DND-41 (cell line): Measurements from ENCODE around the gene GALNT12.

Experiments
- ATAC-seq: fragments of 200-7000 bp; cut with Tn5 transposase; 3 replicates; pipeline ENCODE4 v1.9.1; 2021; ENCODE audit warnings: low read depth; ENCODE audit not compliant: insufficient read depth
- DNase-seq: peaks from one replicate; pipeline ENCODE4 v3.0.0-alpha.2; 2020
- H2AFZ ChIP-seq: 2 replicates; pipeline ENCODE4 v1.6.0; 2012; ENCODE audit warnings: low read depth, low read length
- H3K27ac ChIP-seq: 2 replicates; pipeline ENCODE4 v1.5.1; 2012; ENCODE audit warnings: low read length, inconsistent platforms
- H3K27me3 ChIP-seq: fragments of 200-600 bp; sonication (generic); 2 replicates; pipeline ENCODE4 v1.6.0; 2012; ENCODE audit warnings: low read length, mild to moderate bottlenecking, inconsistent platforms; ENCODE audit not compliant: insufficient read depth, poor library complexity
- H3K36me3 ChIP-seq: 2 replicates; pipeline ENCODE4 v1.5.1; 2012; ENCODE audit warnings: low read length, inconsistent platforms; ENCODE audit not compliant: insufficient read depth
- H3K4me1 ChIP-seq: 2 replicates; pipeline ENCODE4 v1.5.1; 2012; ENCODE audit warnings: mild to moderate bottlenecking, low read length; ENCODE audit not compliant: insufficient read depth
- H3K4me2 ChIP-seq: 2 replicates; pipeline ENCODE4 v1.6.0; 2012; ENCODE audit warnings: mild to moderate bottlenecking, moderate library complexity, low read length, inconsistent platforms; ENCODE audit not compliant: insufficient read depth
- H3K4me3 ChIP-seq, 2 experiments: fragments of 200-600 bp in 1 of 2; shearing (Covaris generic) in 1 of 2; 2 replicates each; pipeline ENCODE4 v1.5.1; 2012 to 2016; ENCODE audit warnings: inconsistent platforms in 2 of 2, low read length in 2 of 2, mild to moderate bottlenecking in 2 of 2, low read depth in 1 of 2, moderate library complexity in 1 of 2
- H3K79me2 ChIP-seq: 2 replicates; pipeline ENCODE4 v1.6.0; 2012; ENCODE audit warnings: low read length, inconsistent platforms; ENCODE audit not compliant: insufficient read depth
- H3K9ac ChIP-seq: 2 replicates; pipeline ENCODE4 v1.6.0; 2012; ENCODE audit warnings: low read depth, mild to moderate bottlenecking, inconsistent platforms, low read length, moderate library complexity
- H3K9me3 ChIP-seq: 2 replicates; pipeline ENCODE4 v1.5.1; 2012; ENCODE audit warnings: low read length, moderate library complexity, mild to moderate bottlenecking, inconsistent platforms; ENCODE audit not compliant: insufficient read depth, severe bottlenecking
- H4K20me1 ChIP-seq: 2 replicates; pipeline ENCODE4 v1.6.0; 2012; ENCODE audit warnings: low read length; ENCODE audit not compliant: insufficient read depth
- EZH2 ChIP-seq: IDR thresholded peaks from 3 replicates; pipeline ENCODE4 v1.6.1; 2012; ENCODE audit warnings: borderline replicate concordance, low read depth, mild to moderate bottlenecking, moderate library complexity, low read length, inconsistent platforms; ENCODE audit not compliant: severe bottlenecking
- TF ChIP-seq, protein P1 (sequence below): IDR thresholded peaks from 2 replicates; pipeline ENCODE4 v1.5.1; 2012; ENCODE audit warnings: borderline replicate concordance, low read length, moderate library complexity, mild to moderate bottlenecking; ENCODE audit not compliant: poor library complexity, severe bottlenecking; ENCODE audit errors: extremely low read depth

GALNT12 gene

DNA sequence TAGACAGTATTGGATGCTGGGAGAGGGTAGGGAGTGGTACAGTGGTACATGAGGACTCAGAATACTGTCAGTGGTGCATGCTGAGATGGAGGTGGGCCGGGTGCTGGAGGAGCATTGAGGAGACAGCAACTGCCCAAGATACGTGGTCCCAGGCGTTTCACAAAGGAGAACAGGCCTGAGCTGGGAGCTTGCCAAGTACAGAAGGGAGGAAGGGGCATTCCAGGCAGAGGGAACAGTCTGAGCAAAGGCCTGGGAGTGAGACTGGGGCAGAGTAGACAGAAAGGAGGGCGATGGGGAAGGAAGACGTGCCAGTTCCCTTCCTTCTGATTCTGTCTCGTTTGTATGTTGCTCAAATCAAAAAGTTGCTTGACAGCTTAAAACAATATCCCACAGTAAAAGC lies 15.2 kb downstream of the GALNT12 start:
- no peak for DNase-seq
- no peak overlapping the region for H3K4me3 ChIP-seq
- H4K20me1 ChIP-seq = no peaks in the 10 kb centered on the region
- H3K9ac ChIP-seq = no peak overlapping the region
- no peaks in the 10 kb centered on the region for H3K79me2 ChIP-seq
- H3K36me3 ChIP-seq = no peaks in the 10 kb centered on the region
- no peak overlapping the region for H3K4me2 ChIP-seq
- H3K27me3 ChIP-seq = no peaks in the 10 kb centered on the region
- ATAC-seq = no peak
- no peaks in the 10 kb centered on the region for H3K9me3 ChIP-seq
- H2AFZ ChIP-seq = no peak overlapping the region
- TF ChIP-seq EZH2 = no peak
- TF ChIP-seq, protein P1, sequence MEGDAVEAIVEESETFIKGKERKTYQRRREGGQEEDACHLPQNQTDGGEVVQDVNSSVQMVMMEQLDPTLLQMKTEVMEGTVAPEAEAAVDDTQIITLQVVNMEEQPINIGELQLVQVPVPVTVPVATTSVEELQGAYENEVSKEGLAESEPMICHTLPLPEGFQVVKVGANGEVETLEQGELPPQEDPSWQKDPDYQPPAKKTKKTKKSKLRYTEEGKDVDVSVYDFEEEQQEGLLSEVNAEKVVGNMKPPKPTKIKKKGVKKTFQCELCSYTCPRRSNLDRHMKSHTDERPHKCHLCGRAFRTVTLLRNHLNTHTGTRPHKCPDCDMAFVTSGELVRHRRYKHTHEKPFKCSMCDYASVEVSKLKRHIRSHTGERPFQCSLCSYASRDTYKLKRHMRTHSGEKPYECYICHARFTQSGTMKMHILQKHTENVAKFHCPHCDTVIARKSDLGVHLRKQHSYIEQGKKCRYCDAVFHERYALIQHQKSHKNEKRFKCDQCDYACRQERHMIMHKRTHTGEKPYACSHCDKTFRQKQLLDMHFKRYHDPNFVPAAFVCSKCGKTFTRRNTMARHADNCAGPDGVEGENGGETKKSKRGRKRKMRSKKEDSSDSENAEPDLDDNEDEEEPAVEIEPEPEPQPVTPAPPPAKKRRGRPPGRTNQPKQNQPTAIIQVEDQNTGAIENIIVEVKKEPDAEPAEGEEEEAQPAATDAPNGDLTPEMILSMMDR = no peak
- H3K27ac ChIP-seq = no peak overlapping the region
- H3K4me1 ChIP-seq = no peaks in the 10 kb centered on the region

DNA sequence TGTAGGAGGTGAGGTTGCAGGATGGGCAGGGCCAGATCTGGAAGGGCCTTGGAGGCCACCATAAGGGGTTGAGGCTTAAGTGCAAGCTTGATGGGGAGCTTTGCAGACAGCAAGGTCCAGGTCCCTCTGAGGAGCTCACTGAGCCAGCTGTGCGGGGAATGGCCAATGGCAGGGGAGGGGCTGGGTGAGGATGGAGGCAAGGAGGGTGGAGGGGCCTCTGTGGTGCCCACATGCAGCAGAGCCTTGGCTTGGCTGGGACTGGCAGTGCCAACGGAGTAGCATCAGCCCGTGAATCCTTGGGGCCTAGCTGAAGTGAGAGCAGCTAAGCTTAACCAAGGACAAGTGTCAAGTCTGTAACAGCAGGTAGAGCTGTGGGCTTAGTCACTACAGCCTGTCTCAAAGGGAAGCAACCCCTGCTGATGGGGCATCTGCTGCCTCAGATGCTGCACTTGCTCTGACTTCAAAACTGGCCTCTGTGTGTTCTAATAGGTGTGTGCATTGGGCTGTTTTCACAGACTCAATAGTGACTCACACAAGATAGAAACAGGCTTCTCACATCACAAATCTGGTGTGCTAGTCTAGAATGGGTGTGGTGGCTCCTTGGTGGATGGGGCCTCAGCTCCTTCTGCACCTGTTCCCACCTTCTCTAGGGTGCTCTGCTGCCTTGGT lies 16.3 kb downstream of the GALNT12 start:
- no peaks in the 10 kb centered on the region for H3K79me2 ChIP-seq
- H3K9me3 ChIP-seq = no peaks in the 10 kb centered on the region
- no peaks in the 10 kb centered on the region for H3K36me3 ChIP-seq
- H3K27me3 ChIP-seq = no peaks in the 10 kb centered on the region
- DNase-seq (no peak), ATAC-seq (no peak)
- no peak overlapping the region for H2AFZ ChIP-seq
- H3K4me3 ChIP-seq = no peak overlapping the region
- H3K9ac ChIP-seq = no peak overlapping the region
- no peaks in the 10 kb centered on the region for H3K4me1 ChIP-seq
- no peaks in the 10 kb centered on the region for H4K20me1 ChIP-seq
- no peak overlapping the region for H3K4me2 ChIP-seq
- no peak overlapping the region for H3K27ac ChIP-seq
- TF ChIP-seq EZH2 = no peak
- TF ChIP-seq, protein P1 = no peak

DNA sequence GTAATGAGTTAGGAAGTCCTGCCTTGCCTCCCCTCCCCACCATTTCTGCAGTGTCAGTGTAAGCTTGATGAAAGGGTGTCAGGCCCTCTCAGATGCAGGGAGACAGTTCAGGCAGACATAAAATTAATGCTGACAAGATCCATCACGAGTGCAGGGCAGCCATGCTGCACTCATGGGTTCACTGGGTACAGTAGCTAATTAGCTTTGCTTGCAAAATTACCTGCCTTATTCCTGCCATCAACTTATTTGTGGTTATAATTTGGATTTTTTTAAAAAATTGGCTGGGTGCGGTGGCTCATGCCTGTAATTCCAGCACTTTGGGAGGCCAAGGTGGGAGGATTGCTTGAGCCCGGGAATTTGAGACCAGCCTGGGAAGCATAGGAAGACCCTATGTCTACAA lies 17.9 kb downstream of the GALNT12 start:
- H3K9ac ChIP-seq = no peak overlapping the region
- no peak overlapping the region for H3K27ac ChIP-seq
- H3K9me3 ChIP-seq = no peaks in the 10 kb centered on the region
- H2AFZ ChIP-seq = no peak overlapping the region
- no peaks in the 10 kb centered on the region for H3K79me2 ChIP-seq
- no peak for ATAC-seq
- no peak overlapping the region for H3K4me3 ChIP-seq
- TF ChIP-seq EZH2 = no peak
- TF ChIP-seq, protein P1 = no peak
- H3K27me3 ChIP-seq = no peaks in the 10 kb centered on the region
- no peaks in the 10 kb centered on the region for H4K20me1 ChIP-seq
- H3K4me2 ChIP-seq = no peak overlapping the region
- H3K4me1 ChIP-seq = no peaks in the 10 kb centered on the region
- DNase-seq = no peak
- H3K36me3 ChIP-seq = no peaks in the 10 kb centered on the region
